Raji (cell line): Measurements from ENCODE around the gene SYNGR3.

Experiments
- POLR2A ChIP-seq: IDR thresholded peaks from 2 replicates; pipeline ENCODE4 v1.6.1; 2011; ENCODE audit warnings: low read depth, low read length, control low read depth; ENCODE audit not compliant: insufficient read depth

The SYNGR3 gene

GRCh38 chr16:2007081-2007836, 17.5 kb downstream of the SYNGR3 start:
- TF ChIP-seq POLR2A = no peak

GRCh38 chr16:2008009-2008526, 18.3 kb downstream of the SYNGR3 start:
- TF ChIP-seq POLR2A = no peak

GRCh38 chr16:2008631-2009163, 18.9 kb downstream of the SYNGR3 start:
- TF ChIP-seq POLR2A = no peak

- TF ChIP-seq POLR2A = no peak
Observed at GRCh38 chr16:2009164-2009711, 19.5 kb downstream of the SYNGR3 start.

- peak; percentile 86 for TF ChIP-seq POLR2A
Observed at GRCh38 chr16:2009791-2010510, 20.2 kb downstream of the SYNGR3 start, which contains the start of gene ZNF598. Gene ZNF598 (minus strand): TSS chr16:2009821.

GRCh38 chr16:2013527-2013926, 23.8 kb downstream of the SYNGR3 start:
- no peak for TF ChIP-seq POLR2A

GRCh38 chr16:2015117-2015946, 25.6 kb downstream of the SYNGR3 start:
- TF ChIP-seq POLR2A = no peak

GRCh38 chr16:2015947-2016208, 26.1 kb downstream of the SYNGR3 start:
- no peak for TF ChIP-seq POLR2A

- TF ChIP-seq POLR2A = no peak
Observed at GRCh38 chr16:2016407-2016922, 26.7 kb downstream of the SYNGR3 start.

- TF ChIP-seq POLR2A = no peak
Observed at GRCh38 chr16:2019518-2019920, 29.7 kb downstream of the SYNGR3 start, which contains the start of gene NPW. Gene NPW (plus strand): TSS chr16:2019785.

GRCh38 chr16:2019921-2020831, 30.4 kb downstream of the SYNGR3 start:
- TF ChIP-seq POLR2A = no peak

GRCh38 chr16:2022723-2023091, 32.9 kb downstream of the SYNGR3 start:
- TF ChIP-seq POLR2A = no peak

- peak; percentile 66 for TF ChIP-seq POLR2A
Observed at GRCh38 chr16:2023092-2024031, 33.6 kb downstream of the SYNGR3 start.

GRCh38 chr16:2024032-2024420, 34.3 kb downstream of the SYNGR3 start:
- no peak for TF ChIP-seq POLR2A
